Heart left ventricle (tissue), 16 donors: ENCODE measurements around the gene COL4A4. TPM values are rescaled to one million over a fixed set of nuclear protein-coding genes. Genes with fewer than 3 reads are reported as not detected.

ENCODE experiments used
- ATAC-seq, 4 donors: fragments of 200-7000 bp; cut with Tn5 transposase; one replicate each; pipeline ENCODE4 v1.9.1; 2020 to 2022; ENCODE audit warnings: moderate library complexity in 4 of 4, mild to moderate bottlenecking in 3 of 4, moderate number of reproducible peaks in 1 of 4
- DNase-seq, 5 donors: peaks; one replicate each; pipeline ENCODE4 v3.0.0-alpha.2; 2020
- H3K27ac ChIP-seq, 12 donors: fragments of 200-600 bp; sonication (generic) in 4 of 12; one replicate each; pipeline versions ENCODE4 v1.5.0 to v1.8.0; 2016 to 2022; ENCODE audit warnings: mild to moderate bottlenecking in 2 of 12
- H3K27me3 ChIP-seq, 9 donors: fragments of 200-600 bp; sonication (generic) in 2 of 9; one replicate each; pipeline versions ENCODE4 v1.5.1 to v1.8.0; 2016 to 2022; ENCODE audit warnings: mild to moderate bottlenecking in 3 of 9
- H3K36me3 ChIP-seq, 9 donors: fragments of 200-600 bp; sonication (generic) in 2 of 9; one replicate each; pipeline versions ENCODE4 v1.5.0 to v1.8.0; 2018 to 2022; ENCODE audit warnings: mild to moderate bottlenecking in 2 of 9
- H3K4me1 ChIP-seq, 12 donors: fragments of 200-600 bp; sonication (generic) in 4 of 12; one replicate each; pipeline versions ENCODE4 v1.5.0 to v1.8.0; 2016 to 2022; ENCODE audit warnings: mild to moderate bottlenecking in 3 of 12
- H3K4me3 ChIP-seq, 12 donors: fragments of 200-600 bp; sonication (generic) in 4 of 12; one replicate each; pipeline versions ENCODE4 v1.5.0 to v1.8.0; 2017 to 2022; ENCODE audit warnings: mild to moderate bottlenecking in 9 of 12, moderate library complexity in 4 of 12
- H3K9me3 ChIP-seq, 12 donors: fragments of 200-600 bp; sonication (generic) in 4 of 12; one replicate each; pipeline versions ENCODE4 v1.5.0 to v1.8.0; 2016 to 2022; ENCODE audit warnings: mild to moderate bottlenecking in 1 of 12
- CTCF ChIP-seq, 12 donors: fragments of 200-600 bp; sonication (generic) in 4 of 12; IDR thresholded peaks; one replicate each; pipeline versions ENCODE4 v1.5.0 to v1.8.0; 2018 to 2022; ENCODE audit warnings: antibody characterized with exemption in 12 of 12, mild to moderate bottlenecking in 5 of 12
- POLR2A ChIP-seq, 2 donors: fragments of 450-650 bp; IDR thresholded peaks; one replicate each; pipeline ENCODE4 v1.6.1; 2017; ENCODE audit warnings: antibody characterized with exemption in 2 of 2, mild to moderate bottlenecking in 2 of 2, moderate library complexity in 2 of 2
- WGBS, 4 donors: extraction: QIAGEN DNeasy Blood & Tissue Kit in 2 of 4; methylation state at CpG; one replicate each; pipeline versions ENCODE4 v1.1.5 to v1.1.7; 2013 to 2018; 5-methylcytosine and 5-hydroxymethylcytosine counted together
- intact Hi-C, 10 donors: fragments of 100-400 bp; cut with DNase I; formaldehyde crosslinking; loops; one replicate each; pipeline versions ENCODE4 v1.11.1 to v1.14.2; 2022
- polyA plus RNA-seq, 2 donors: library from polyadenylated mRNA; stranded (reverse); fragments of 200-250 nt; gene quantifications; one replicate each; pipeline ENCODE4 v1.2.3, GENCODE V29; 2013
- total RNA-seq, 9 donors: library from RNA; depleted of rRNA in 2 of 9; stranded (reverse); fragments of >200 nt in 2 of 9; fragmentation: NEBNext Ultra II Directional in 3 of 9; extraction: Animal tissue kit (Norgen Biotek cat#: 25700) in 3 of 9; gene quantifications; one replicate each; pipeline versions ENCODE4 v1.1.0 to v1.2.4, GENCODE V29; 2016 to 2023
- donor health status: ischemic (EF 13 %, LVEDD 7.1; RV severe dilation, severe dysfunction).
- donor health status: healthy with polysubstance abuse.
- donor health status: DM: no; HTN: yes; CAD: no.
- donor health status: DM: no; HTN: no; CAD: no.
- donor health status: ischemic (EF 25% LVEDD 6.9; RV normal size, moderate dysfunction).
- donor health status: ischemic (EF 25% LVEDD 5.7; RV mildly dilated, moderate dysfunction).
- donor health status: healthy.
- donor health status: DM: yes; HTN: yes; CAD: no.
- donor health status: ischemic (EF 35%, LVEDD 5.7; RV mildly dilated, moderate dysfunction).
- donor health status: nonischemic (EF 11% LVEDD 7.7; RV severe dilation, severe dysfunction).
- donor health status: DM: yes; HTN: yes; CAD: no.
- donor health status: PGD.
- donor health status: ischemic (EF 29% LVEDD 5.4; RV normal size, mild dysfunction).
- donor health status: nonischemic (EF 23%, LVEDD 6.1; RV moderate dilation, normal function).

The COL4A4 gene
- total and polyA plus RNA-seq, 11 donors, result 1.0 to 9.9 (median 3.4) TPM

- no peaks in the 10 kb centered on the region for H3K36me3 ChIP-seq
- ATAC-seq, result no peak
These were observed 17.5 kb downstream of the COL4A4 start for GRCh38 chr2:227146456-227146855.

GRCh38 chr2:227143895-227144294, 20.1 kb downstream of the COL4A4 start:
- ATAC-seq (peak in 2 of 4 donors; percentile 36 to 39), DNase-seq (no peak)
- Histone ChIP-seq H3K4me1 (peaks cover 0 to 4% (median 0%) of the 10 kb centered on the region in 12 donors), H3K27me3 (no peaks in the 10 kb centered on the region), H3K27ac (peak overlapping the region in 4 of 12 donors; percentile 32 to 65 (median 44)), H3K9me3 (peaks cover 0 to 8% (median 4%) of the 10 kb centered on the region in 12 donors), H3K36me3 (peaks cover 0 to 10% (median 0%) of the 10 kb centered on the region in 9 donors), H3K4me3 (no peak overlapping the region)
- no peak for TF ChIP-seq CTCF (IDR thresholded peaks at IDR 0.05)
- TF ChIP-seq POLR2A (IDR thresholded peaks at IDR 0.05), result no peak
- 21 to 47% (median 34%) methylated on average over 1 of the region's 1 CpG for WGBS, 4 donors
- intact Hi-C loops, result no loop called here

More at GRCh38 chr2:227146456-227146855, 17.5 kb downstream of the COL4A4 start:
- H3K27me3 ChIP-seq, result no peaks in the 10 kb centered on the region
- intact Hi-C loops, result no loop called here
- H3K9me3 ChIP-seq, result peaks cover 0 to 8% (median 4%) of the 10 kb centered on the region in 12 donors
- no peak overlapping the region for H3K27ac ChIP-seq
- WGBS, 4 donors, result 78 to 83% (median 79%) methylated on average over 6 of the region's 6 CpGs
- DNase-seq, result no peak
- H3K4me3 ChIP-seq, result no peak overlapping the region
- peaks cover 0 to 4% (median 0%) of the 10 kb centered on the region in 12 donors for H3K4me1 ChIP-seq
- TF ChIP-seq POLR2A (IDR thresholded peaks at IDR 0.05) (no peak), CTCF (IDR thresholded peaks at IDR 0.05) (no peak)

DNA sequence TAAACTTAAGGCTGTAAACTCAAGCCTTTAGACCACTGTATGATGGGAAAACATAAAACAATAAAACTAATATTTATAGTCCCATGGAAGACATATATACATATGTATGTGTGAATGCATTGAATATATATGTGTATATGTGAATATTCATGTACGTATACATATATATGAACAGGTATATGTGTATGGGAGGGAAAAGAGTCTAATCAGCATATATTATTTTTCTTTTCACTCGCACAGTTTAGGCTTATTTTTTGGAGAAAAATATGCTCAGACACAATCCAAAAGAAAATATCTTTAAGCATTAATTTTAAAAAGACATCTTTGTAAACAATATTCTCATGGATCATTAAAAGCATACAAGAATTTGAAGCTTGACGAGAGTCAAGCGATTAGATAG, 22.7 kb downstream of the COL4A4 start:
- H3K27ac ChIP-seq, result no peak overlapping the region
- H3K4me1 ChIP-seq, result peaks cover 0 to 4% (median 0%) of the 10 kb centered on the region in 12 donors
- DNase-seq, result no peak
- WGBS, 4 donors, result 90 to 94% (median 92%) methylated on average over 4 of the region's 4 CpGs
- intact Hi-C loops, result no loop called here
- ATAC-seq, result no peak
- no peaks in the 10 kb centered on the region for H3K9me3 ChIP-seq
- no peaks in the 10 kb centered on the region for H3K27me3 ChIP-seq
- TF ChIP-seq CTCF (IDR thresholded peaks at IDR 0.05) (no peak), POLR2A (IDR thresholded peaks at IDR 0.05) (no peak)
- peaks cover 0 to 10% (median 0%) of the 10 kb centered on the region in 9 donors for H3K36me3 ChIP-seq
- H3K4me3 ChIP-seq, result no peak overlapping the region

- peaks cover 0 to 7% (median 0%) of the 10 kb centered on the region in 9 donors for H3K36me3 ChIP-seq
- H3K27ac ChIP-seq, result peak overlapping the region in 2 of 12 donors; percentile 34 to 46
- no peaks in the 10 kb centered on the region for H3K9me3 ChIP-seq
- no peak for DNase-seq
- no peak overlapping the region for H3K4me3 ChIP-seq
- intact Hi-C loops, result loop anchor here in 2 of 10 donors (5.0 to 10.0 kb wide), 2 partner anchors 38 to 630 kb away; no protein-coding TSS in a partner anchor
- H3K4me1 ChIP-seq, result peaks cover 0 to 4% (median 0%) of the 10 kb centered on the region in 12 donors
- TF ChIP-seq POLR2A (IDR thresholded peaks at IDR 0.05) (no peak), CTCF (IDR thresholded peaks at IDR 0.05) (no peak)
- no peak for ATAC-seq
- peaks cover 0 to under 1% (median 0%) of the 10 kb centered on the region in 9 donors for H3K27me3 ChIP-seq
- WGBS, 4 donors, result 76 to 79% (median 79%) methylated on average over 5 of the region's 5 CpGs
These were observed 29.4 kb downstream of the COL4A4 start for GRCh38 chr2:227134591-227134990.
